SU-DHL-6 (cell line): ENCODE results near the gene THOC1.

Source experiments
- H2AFZ ChIP-seq: fragments of 200-600 bp; sonication (generic); 2 replicates; pipeline ENCODE4 v1.6.1; 2014; ENCODE audit warnings: low read depth, mild to moderate bottlenecking, moderate library complexity, mixed read lengths, antibody characterized with exemption, low read length; ENCODE audit not compliant: severe bottlenecking
- H3F3A ChIP-seq: fragments of 200-600 bp; shearing (Covaris generic); 2 replicates; pipeline ENCODE4 v1.6.0; 2016; ENCODE audit warnings: antibody characterized with exemption, mild to moderate bottlenecking; ENCODE audit not compliant: insufficient read depth
- H3K27ac ChIP-seq: fragments of 200-600 bp; sonication (generic); 2 replicates; pipeline ENCODE4 v1.5.1; 2016; ENCODE audit warnings: low read depth, mild to moderate bottlenecking, low read length, moderate library complexity, mixed read lengths
- H3K27me3 ChIP-seq: fragments of 200-600 bp; sonication (generic), shearing (Covaris generic); 2 replicates; pipeline ENCODE4 v1.6.0; 2014; ENCODE audit warnings: mild to moderate bottlenecking, low read length
- H3K36me3 ChIP-seq: fragments of 200-600 bp; sonication (generic); 2 replicates; pipeline ENCODE4 v1.6.1; 2014; ENCODE audit warnings: mild to moderate bottlenecking, low read length, mixed read lengths
- H3K4me2 ChIP-seq: fragments of 300-600, 200-600 bp; shearing (Covaris generic), sonication (generic); 2 replicates; pipeline ENCODE4 v1.6.0; 2014; ENCODE audit warnings: low read length, low read depth, mild to moderate bottlenecking; ENCODE audit not compliant: poor library complexity, severe bottlenecking
- H3K4me3 ChIP-seq: fragments of 200-600 bp; sonication (generic); 2 replicates; pipeline ENCODE4 v1.5.1; 2014; ENCODE audit warnings: antibody characterized with exemption, low read length, mild to moderate bottlenecking, mixed read lengths; ENCODE audit not compliant: insufficient read depth, poor library complexity, severe bottlenecking
- H3K79me2 ChIP-seq: fragments of 200-600 bp; sonication (generic); 2 replicates; pipeline ENCODE4 v1.6.1; 2014; ENCODE audit warnings: mild to moderate bottlenecking, low read length, moderate library complexity; ENCODE audit not compliant: insufficient read depth
- H3K9ac ChIP-seq: fragments of 200-600 bp; sonication (generic); 2 replicates; pipeline ENCODE4 v1.7.0; 2014; ENCODE audit warnings: mild to moderate bottlenecking, low read length
- H3K9me2 ChIP-seq: fragments of 200-600 bp; sonication (generic); replicated peaks from 2 replicates; pipeline ENCODE4 v1.6.1; 2014; ENCODE audit warnings: low read length; ENCODE audit not compliant: insufficient read depth
- H3K9me3 ChIP-seq: fragments of 200-600 bp; sonication (generic); 2 replicates; pipeline ENCODE4 v1.6.1; 2014; ENCODE audit warnings: low read length, mixed read lengths; ENCODE audit not compliant: insufficient read depth
- H4K20me1 ChIP-seq: fragments of 200-600 bp; sonication (generic); 2 replicates; pipeline ENCODE4 v1.6.1; 2014; ENCODE audit warnings: low read depth, mild to moderate bottlenecking, antibody characterized with exemption, low read length, moderate library complexity, mixed read lengths
- EZH2phosphoT487 ChIP-seq: fragments of 200-600 bp; sonication (generic), shearing (Covaris generic); conservative IDR thresholded peaks from 2 replicates; pipeline ENCODE4 v1.6.1; 2018; ENCODE audit warnings: mild to moderate bottlenecking, antibody characterized with exemption, low read length, moderate library complexity, mixed read lengths
- TF ChIP-seq, protein P1 (sequence below): fragments of 200-600 bp; sonication (generic); IDR thresholded peaks from one replicate; pipeline ENCODE4 v1.5.1; 2017; ENCODE audit warnings: antibody characterized with exemption, mild to moderate bottlenecking, low read length, moderate library complexity; ENCODE audit not compliant: insufficient read depth, poor library complexity, severe bottlenecking

THOC1 gene

DNA sequence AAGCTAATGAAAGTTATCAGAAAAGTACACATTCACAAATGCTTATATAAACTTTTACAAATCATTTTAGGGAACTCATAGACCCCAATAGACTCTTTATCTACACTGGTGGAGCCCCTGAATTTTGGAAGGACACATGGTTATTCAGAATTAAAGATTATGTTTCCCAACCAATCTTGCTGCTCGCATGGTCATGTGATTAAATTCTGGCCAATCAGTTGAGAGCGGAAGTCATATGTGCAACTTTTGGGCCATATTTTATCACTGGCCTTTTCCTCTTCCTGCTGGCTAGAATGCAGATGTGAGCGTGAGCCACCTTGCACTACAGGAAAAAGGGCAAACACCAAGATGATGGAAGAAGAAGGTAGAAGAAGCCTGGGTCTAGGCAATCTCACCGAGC, 19.8 kb downstream of the THOC1 start:
- Histone ChIP-seq H3K36me3 (peaks cover 50% of the 10 kb centered on the region), H3K4me2 (no peak overlapping the region), H3K79me2 (no peaks in the 10 kb centered on the region), H3F3A (no peaks in the 10 kb centered on the region), H3K9ac (no peak overlapping the region), H2AFZ (no peak overlapping the region), H3K9me2 (no peaks in the 10 kb centered on the region), H3K4me3 (no peak overlapping the region), H3K9me3 (no peaks in the 10 kb centered on the region), H4K20me1 (no peaks in the 10 kb centered on the region), H3K27ac (no peak overlapping the region), H3K27me3 (no peaks in the 10 kb centered on the region)
- TF ChIP-seq EZH2phosphoT487: no peak
- TF ChIP-seq, protein P1, sequence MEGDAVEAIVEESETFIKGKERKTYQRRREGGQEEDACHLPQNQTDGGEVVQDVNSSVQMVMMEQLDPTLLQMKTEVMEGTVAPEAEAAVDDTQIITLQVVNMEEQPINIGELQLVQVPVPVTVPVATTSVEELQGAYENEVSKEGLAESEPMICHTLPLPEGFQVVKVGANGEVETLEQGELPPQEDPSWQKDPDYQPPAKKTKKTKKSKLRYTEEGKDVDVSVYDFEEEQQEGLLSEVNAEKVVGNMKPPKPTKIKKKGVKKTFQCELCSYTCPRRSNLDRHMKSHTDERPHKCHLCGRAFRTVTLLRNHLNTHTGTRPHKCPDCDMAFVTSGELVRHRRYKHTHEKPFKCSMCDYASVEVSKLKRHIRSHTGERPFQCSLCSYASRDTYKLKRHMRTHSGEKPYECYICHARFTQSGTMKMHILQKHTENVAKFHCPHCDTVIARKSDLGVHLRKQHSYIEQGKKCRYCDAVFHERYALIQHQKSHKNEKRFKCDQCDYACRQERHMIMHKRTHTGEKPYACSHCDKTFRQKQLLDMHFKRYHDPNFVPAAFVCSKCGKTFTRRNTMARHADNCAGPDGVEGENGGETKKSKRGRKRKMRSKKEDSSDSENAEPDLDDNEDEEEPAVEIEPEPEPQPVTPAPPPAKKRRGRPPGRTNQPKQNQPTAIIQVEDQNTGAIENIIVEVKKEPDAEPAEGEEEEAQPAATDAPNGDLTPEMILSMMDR: no peak

DNA sequence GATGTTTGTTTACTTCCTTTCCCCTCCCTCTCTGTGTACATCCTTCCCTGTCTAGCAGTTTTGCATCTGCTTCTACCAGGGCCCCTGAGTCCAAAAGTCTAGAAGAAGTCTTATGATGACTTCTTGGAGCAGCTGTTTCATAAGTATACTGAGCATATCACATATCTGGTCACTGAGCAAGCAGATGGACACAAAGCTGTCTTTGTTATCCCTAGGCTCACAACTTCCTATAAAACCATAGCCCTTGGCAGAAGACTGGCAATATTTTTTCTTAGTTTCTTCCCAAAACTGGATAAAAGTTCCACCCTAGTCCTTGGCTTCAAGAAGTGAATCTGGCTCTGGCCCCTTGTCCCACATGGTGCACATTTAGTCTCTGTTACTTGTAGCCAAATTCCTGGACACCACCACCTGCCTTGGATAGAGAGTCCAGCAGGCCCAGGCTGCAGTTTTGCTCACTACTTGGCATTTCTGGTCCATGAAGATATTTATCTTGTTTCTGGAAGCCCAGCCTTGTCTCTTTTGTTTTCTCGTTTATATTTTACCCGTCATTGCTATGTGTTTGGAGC, 22.5 kb downstream of the THOC1 start:
- peaks cover 31% of the 10 kb centered on the region for H3K36me3 ChIP-seq
- H3K9me3 ChIP-seq: no peaks in the 10 kb centered on the region
- no peaks in the 10 kb centered on the region for H4K20me1 ChIP-seq
- H3K79me2 ChIP-seq: no peaks in the 10 kb centered on the region
- no peak for TF ChIP-seq EZH2phosphoT487
- TF ChIP-seq, protein P1: no peak
- no peak overlapping the region for H3K27ac ChIP-seq
- no peaks in the 10 kb centered on the region for H3K27me3 ChIP-seq
- no peak overlapping the region for H2AFZ ChIP-seq
- no peaks in the 10 kb centered on the region for H3F3A ChIP-seq
- H3K4me3 ChIP-seq: no peak overlapping the region
- no peak overlapping the region for H3K9ac ChIP-seq
- H3K9me2 ChIP-seq: no peaks in the 10 kb centered on the region
- no peak overlapping the region for H3K4me2 ChIP-seq

DNA sequence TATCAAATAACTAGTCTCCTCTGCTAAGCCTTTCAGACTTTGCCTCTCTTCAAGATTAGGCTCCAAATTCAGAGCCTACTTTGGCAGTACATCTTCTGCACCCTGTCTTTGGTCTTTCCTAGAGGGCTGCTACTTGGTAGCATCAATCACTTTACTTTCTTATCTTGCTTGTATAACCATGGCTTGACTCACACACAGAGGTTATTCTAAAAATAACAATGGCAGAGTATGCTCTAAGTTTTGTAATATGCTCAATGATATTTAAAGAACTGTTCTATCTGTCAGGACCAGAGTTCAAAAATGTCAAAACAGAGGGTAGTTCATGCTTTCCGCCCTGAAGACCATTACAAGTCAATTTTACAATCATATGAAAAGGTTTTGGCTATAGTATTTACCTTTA, 27.7 kb downstream of the THOC1 start:
- Histone ChIP-seq H3F3A (no peaks in the 10 kb centered on the region), H3K4me3 (no peak overlapping the region), H3K9ac (no peak overlapping the region), H3K79me2 (no peaks in the 10 kb centered on the region), H3K27me3 (no peaks in the 10 kb centered on the region), H2AFZ (no peak overlapping the region), H3K9me3 (no peaks in the 10 kb centered on the region), H3K9me2 (no peaks in the 10 kb centered on the region), H3K36me3 (peaks cover 11% of the 10 kb centered on the region; the same call in 1 of the 2 replicates), H4K20me1 (no peaks in the 10 kb centered on the region), H3K4me2 (no peak overlapping the region), H3K27ac (no peak overlapping the region)
- TF ChIP-seq, protein P1: no peak
- TF ChIP-seq EZH2phosphoT487: no peak
